ENCODE measurements around the gene MRPS22. TPM values are rescaled to one million over a fixed set of nuclear protein-coding genes. Genes with fewer than 3 reads are reported as not detected.

Gene MRPS22
- total RNA-seq, 6 experiments from 2014 or later, result 65.8 to 74.1 (median 71.0) TPM

DNA sequence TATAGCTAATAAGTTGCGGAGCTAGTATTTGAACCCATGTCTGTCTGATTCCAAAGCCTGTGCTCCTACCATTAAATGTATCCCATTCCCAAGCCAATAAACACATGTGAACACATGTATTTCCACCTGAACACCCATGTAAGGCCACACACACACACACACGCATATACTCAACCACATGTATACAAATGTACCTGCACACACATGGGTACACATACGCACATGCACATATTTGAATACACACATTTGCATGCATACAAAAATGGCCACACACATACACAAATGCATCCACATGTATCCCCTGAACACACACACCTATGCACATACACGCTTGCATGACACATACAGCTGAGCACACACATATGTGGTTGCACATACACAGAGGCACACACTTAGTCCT lies 5.4 kb upstream of the MRPS22 start:
- Mint-ChIP-seq H3K36me3 (ENCODE audit: low read depth) (no peaks in the 10 kb centered on the region), H3K9me3 (no peaks in the 10 kb centered on the region), H3K27me3 (ENCODE audit: insufficient read depth) (peaks cover 4% of the 10 kb centered on the region), H3K4me1 (ENCODE audit: low read depth) (peaks cover 47% of the 10 kb centered on the region), H3K4me3 (no peak overlapping the region), H3K27ac (no peak overlapping the region)
- TF ChIP-seq, protein P1, sequence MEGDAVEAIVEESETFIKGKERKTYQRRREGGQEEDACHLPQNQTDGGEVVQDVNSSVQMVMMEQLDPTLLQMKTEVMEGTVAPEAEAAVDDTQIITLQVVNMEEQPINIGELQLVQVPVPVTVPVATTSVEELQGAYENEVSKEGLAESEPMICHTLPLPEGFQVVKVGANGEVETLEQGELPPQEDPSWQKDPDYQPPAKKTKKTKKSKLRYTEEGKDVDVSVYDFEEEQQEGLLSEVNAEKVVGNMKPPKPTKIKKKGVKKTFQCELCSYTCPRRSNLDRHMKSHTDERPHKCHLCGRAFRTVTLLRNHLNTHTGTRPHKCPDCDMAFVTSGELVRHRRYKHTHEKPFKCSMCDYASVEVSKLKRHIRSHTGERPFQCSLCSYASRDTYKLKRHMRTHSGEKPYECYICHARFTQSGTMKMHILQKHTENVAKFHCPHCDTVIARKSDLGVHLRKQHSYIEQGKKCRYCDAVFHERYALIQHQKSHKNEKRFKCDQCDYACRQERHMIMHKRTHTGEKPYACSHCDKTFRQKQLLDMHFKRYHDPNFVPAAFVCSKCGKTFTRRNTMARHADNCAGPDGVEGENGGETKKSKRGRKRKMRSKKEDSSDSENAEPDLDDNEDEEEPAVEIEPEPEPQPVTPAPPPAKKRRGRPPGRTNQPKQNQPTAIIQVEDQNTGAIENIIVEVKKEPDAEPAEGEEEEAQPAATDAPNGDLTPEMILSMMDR (IDR thresholded peaks at IDR 0.05), result no peak
- no peak for DNase-seq

DNA sequence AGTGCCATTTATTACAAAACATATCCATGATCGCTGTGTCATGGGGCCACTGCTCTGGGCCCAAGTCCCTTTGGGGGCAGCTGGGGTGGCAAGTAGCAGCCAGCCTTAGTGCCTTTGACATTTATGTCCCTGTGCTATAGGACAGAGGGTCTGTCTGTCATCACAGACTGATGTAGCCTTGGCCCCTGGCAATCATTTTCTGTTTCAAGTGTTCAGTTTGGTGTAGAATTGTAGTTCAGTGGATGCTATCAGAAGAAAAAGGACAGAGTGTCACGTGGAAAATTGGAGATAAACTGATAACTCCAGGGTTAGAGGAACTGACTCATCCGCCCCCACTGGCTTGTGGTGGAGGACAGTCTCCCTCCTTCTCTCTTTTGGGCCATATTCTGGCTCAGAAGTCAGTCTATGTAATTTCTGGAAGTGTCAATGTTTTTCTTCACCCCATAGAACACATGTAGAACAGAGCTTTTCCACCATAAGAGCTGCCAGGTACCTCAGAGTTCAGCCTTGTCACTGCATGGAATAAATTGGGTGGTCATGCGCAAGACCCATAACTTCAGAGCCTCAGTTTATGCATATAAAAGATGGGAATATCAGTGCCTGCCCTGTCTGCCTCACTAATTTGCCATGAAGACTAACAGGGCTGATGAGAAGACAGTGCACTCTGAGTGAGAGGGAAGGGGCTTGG lies 4.5 kb upstream of the MRPS22 start:
- Mint-ChIP-seq H3K4me1 (ENCODE audit: low read depth) (peaks cover 48% of the 10 kb centered on the region), H3K27me3 (ENCODE audit: insufficient read depth) (peaks cover 3% of the 10 kb centered on the region; the same call in 1 of the 2 replicates), H3K4me3 (peak overlapping the region; percentile 2; the same call in 1 of the 2 replicates), H3K27ac (peak overlapping the region; percentile 17; the same call in 1 of the 2 replicates), H3K9me3 (no peaks in the 10 kb centered on the region), H3K36me3 (ENCODE audit: low read depth) (no peaks in the 10 kb centered on the region)
- peak; percentile 38 for DNase-seq
- TF ChIP-seq, protein P1 (IDR thresholded peaks at IDR 0.05), result no peak

DNA sequence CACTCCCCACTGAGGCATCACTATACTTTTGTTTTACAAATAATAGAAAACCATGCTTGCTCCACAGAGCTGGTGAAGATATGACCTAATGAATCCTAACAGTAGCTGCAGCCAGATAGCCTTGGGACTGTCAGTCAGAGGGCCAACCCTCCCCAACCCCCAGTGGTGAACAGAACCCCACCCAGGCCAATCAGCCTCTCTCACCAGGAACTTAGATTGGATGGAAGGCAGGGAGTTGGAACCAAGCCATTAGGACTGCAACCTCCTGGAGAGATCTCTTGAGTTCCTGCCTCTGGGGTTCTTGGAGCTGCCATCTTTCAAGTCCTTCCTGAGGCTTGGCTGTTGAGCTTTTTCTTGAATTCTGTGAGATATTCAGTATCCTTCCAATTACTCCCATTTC lies 3.0 kb upstream of the MRPS22 start:
- H3K4me1 Mint-ChIP-seq (ENCODE audit: low read depth), result peaks cover 48% of the 10 kb centered on the region
- no peaks in the 10 kb centered on the region for H3K9me3 Mint-ChIP-seq
- no peaks in the 10 kb centered on the region for H3K36me3 Mint-ChIP-seq (ENCODE audit: low read depth)
- no peak overlapping the region for H3K4me3 Mint-ChIP-seq
- TF ChIP-seq, protein P1 (IDR thresholded peaks at IDR 0.05), result no peak
- DNase-seq, result no peak
- H3K27me3 Mint-ChIP-seq (ENCODE audit: insufficient read depth), result no peaks in the 10 kb centered on the region
- H3K27ac Mint-ChIP-seq, result no peak overlapping the region

- no peak overlapping the region for H3K4me3 Mint-ChIP-seq
- peaks cover 48% of the 10 kb centered on the region for H3K4me1 Mint-ChIP-seq (ENCODE audit: low read depth)
- H3K27ac Mint-ChIP-seq, result peak overlapping the region; percentile 10; the same call in 1 of the 2 replicates
- DNase-seq, result no peak
- H3K36me3 Mint-ChIP-seq (ENCODE audit: low read depth), result no peaks in the 10 kb centered on the region
- no peaks in the 10 kb centered on the region for H3K27me3 Mint-ChIP-seq (ENCODE audit: insufficient read depth)
- no peaks in the 10 kb centered on the region for H3K9me3 Mint-ChIP-seq
- TF ChIP-seq, protein P1 (IDR thresholded peaks at IDR 0.05), result no peak
Observed at GRCh38 chr3:139342054-139342453, 1.8 kb upstream of the MRPS22 start.

- DNase-seq, result no peak
- Mint-ChIP-seq H3K27ac (no peak overlapping the region), H3K4me3 (no peak overlapping the region), H3K9me3 (no peaks in the 10 kb centered on the region), H3K27me3 (ENCODE audit: insufficient read depth) (no peaks in the 10 kb centered on the region), H3K36me3 (ENCODE audit: low read depth) (peaks cover 19% of the 10 kb centered on the region), H3K4me1 (ENCODE audit: low read depth) (peaks cover 15% of the 10 kb centered on the region)
- TF ChIP-seq, protein P1 (IDR thresholded peaks at IDR 0.05), result no peak
Observed at GRCh38 chr3:139346771-139347170, 3.0 kb downstream of the MRPS22 start.

Measured in HFFc6 (cell line).